ENCODE data around the gene MED16.
A peak's percentile ranks its signal among the peaks of the same experiment; 100 is the strongest.
"Not testable (repeated sequence)": the region's sequence is repeated elsewhere in the genome, so short reads cannot be mapped to it uniquely, and the experiment has no call there.

Gene MED16

DNA sequence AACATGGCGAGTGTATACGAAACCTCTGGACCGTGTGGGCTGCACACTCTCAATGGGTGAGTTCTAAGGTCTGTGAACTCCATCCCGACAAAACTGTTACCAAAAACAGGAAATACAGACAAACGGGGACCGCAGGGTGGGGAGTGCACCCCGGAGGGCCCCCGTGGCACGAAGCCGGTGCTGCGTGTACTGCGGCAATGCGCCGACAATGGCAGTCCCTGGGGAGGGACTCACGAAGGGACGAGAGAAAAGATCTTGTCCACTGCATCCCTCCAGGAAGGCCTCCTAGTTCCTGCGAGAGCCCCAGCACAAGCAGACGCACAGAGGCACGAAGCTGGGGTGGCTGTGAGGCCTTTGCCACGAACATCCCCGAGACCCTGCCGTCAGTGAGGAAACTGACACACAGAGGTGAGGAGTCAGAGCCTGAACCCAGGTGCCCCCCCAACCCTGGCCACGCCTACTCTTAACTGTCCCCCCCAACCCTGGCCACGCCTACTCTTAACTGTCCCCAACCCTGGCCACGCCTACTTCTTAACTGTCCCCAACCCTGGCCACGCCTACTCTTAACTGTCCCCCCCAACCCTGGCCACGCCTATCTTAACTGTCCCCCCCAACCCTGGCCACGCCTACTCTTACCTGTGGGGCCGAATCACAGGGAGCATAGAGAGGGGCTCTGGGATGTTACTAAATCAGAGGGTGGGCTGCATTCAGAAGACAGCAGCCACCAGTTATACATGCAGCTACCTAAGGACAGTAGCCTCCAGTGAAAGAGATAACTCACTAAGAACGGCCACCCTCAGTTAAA is 4.2 kb downstream of the MED16 start:
- DNase-seq, result no peak

DNA sequence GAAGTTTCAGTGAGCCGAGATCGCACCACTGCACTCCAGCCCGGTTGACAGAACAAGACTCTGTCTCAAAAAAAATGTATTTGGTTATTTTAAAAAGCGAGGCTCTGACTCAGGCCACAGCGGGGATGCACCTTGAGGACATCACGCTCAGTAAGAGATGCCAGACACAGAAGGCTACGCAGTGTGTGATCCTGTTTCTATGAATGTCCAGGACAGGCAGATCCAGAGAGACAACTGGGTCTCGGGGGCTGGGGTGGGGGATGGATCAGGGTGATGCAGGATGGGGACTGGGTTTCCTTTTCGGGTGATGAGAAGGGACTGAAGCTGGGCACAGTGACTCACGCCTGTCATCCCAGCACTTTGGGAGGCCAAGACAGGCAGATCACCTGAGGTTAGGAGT is 5.4 kb downstream of the MED16 start:
- no peak for DNase-seq

DNA sequence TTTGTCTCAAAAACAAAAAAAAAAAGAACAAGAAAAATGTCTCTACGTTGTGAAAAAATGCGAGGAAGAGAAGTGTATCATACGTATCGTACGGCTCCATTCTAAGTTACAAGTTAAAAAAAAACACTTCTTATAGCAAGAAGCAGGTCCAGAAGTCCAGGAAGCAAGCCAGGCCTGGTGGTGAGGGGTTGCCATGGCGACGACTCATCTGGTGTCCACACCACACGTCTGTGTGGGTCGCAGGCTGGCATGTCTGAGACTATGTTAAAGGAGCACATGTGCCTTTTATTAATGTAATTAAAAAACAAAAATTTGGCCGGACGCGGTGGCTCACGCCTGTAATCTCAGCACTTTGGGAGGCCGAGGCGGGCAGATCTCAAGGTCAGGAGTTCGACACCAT is 5.9 kb downstream of the MED16 start:
- no peak for DNase-seq

DNA sequence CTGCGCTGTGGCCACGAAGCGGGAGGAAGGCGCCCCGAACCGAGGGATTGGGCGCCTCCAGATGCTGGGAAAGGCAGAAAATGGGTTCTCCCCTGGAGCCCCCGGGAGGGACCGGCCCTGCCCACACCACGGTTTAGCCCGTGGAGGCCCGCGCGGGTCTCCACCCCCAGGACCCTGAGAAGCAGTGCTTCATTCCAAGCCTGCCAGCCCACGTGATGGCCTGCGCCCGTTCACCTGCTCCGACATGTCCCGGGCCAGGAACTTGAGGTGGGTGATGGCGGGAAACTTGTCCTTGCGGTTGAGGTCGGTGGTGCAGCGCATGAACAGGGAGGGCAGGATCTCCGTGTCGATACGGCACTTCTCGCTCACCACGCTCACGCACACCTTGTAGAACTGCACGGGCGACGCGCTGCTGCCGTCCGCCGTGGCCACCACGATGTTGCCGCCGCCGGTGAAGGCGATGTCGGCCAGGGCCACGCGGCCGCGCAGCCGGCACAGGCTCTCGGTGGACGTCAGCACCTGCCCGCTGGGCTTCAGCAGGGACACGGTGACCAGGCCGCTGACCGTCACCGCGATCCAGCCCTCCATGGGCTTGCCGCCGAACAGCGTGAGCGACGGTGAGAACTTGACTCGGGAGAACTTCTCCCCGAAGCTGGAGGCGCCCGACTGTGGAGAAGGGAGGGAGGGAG is 7.3 kb downstream of the MED16 start:
- no peak for DNase-seq

DNA sequence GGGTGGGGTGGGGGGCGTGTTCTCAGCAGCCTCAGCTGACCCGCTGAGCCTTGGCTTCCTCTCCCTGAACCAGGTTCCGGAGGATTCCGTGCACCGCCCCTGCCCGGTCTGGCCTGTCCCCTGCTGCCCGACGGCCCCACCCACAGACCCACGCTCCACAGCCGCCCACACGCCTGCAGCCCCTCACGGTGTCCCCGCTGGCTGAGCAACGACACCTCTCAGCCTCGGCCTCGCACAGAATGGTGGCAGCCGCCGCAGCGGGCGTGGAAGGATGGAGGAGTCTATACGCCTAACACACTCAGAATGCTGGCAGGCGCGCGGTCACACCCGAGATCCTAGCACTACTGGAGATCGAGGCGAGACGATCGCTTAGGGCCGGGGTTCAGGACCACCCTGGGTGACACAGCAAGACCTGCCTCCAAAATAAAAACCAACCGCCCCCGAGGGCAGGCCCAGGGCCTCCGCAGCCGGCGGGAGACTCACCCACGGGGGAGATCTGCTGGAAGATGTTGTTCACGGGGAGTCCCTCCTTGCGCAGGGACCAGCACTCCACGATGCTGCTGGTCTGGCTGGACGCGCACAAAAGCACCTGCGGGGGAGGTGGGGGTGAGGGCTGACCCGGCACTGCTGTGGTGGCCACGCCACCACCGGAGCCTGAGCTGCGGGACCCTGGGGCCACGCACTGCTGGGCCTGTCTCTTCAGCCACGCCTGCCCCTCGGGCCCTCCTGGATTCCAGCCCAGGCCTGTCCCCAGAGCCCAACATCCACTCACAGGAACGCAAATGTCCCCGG is 8.4 kb downstream of the MED16 start:
- DNase-seq, result no peak

DNA sequence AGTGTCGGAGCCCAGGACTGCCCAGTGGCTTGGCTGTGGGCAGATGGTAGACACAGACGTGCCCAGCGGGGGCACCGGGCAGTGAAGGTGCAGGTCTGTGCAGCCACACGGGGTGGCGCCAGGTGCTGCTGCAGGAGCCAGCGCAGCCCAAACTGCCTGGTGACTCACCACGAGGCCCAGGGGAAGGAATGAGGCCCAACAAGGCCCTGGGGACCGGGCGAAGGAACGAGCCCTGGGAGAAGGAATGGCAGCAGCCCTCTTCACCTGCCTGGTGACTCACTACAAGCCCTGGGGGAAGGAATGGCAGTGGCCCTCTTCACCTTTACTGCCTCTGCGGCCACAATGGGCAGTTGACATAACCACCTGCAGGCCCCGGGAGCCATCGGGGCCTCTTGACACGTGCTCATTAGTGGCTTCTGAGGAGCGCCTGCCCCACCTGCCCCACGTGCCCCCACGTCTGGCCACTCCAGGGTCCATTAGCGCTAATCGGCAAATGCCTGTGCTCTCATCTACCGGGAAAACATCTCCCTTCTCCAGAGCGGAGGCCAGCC is 9.3 kb downstream of the MED16 start:
- no peak for DNase-seq

DNA sequence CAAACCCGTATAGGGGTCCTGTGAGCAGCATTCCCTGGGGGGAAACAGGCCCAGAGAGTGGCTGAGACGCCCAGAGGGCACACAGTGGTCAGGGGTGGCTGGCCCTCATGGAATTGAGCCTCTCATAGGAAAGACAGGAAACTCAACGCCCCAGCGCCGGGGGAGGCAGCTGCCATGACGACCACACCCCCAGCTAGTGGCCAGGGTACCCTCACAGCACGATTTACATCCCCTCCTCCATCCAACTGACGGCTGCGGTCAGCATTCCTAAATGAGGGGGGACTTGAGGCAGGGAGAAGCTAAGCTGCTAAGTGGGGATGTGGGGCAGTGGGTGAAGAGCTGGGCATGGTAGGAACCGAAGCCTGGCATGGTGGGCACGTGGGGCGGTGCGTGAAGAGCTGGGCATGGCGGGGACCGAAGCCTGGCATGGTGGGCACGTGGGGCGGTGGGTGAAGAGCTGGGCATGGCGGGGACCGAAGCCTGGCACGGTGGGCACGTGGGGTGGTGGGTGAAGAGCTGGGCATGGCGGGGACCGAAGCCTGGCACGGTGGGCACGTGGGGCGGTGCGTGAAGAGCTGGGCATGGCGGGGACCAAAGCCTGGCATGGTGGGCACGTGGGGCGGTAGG is 10.0 kb downstream of the MED16 start:
- no peak for DNase-seq

DNA sequence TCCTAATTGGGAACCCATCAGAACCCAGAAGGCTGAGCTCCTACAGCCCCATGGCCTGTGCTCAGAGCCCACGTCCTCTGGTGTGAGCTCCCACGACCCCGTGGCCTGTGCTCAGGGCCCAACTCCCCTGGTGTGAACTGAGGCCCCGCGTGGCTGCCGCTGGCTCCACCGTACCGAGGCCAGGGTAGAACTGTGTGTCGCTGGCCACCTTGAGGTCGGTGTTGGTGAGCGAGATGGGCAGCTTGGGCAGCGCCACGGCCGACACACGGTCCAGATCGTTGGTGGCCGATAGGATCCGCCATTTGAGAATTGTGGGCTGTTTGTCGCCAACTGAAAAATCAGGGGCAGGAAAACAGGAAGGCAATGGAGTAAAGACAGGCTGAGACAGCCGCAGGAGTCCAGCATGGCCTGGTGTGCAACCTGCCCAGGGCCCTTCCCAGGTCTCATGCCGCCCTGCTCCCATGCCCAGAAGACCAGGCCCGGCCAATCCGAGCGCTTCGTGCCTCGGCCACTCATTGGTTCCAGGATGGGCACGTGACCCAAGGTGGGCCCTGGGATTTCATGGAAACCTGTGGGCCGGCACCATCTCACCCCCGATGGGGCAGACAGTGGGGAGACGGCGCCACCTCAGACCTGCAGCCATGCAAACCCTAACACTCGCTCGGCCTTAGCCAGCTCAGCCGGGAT is 11.5 kb downstream of the MED16 start:
- DNase-seq, result no peak

DNA sequence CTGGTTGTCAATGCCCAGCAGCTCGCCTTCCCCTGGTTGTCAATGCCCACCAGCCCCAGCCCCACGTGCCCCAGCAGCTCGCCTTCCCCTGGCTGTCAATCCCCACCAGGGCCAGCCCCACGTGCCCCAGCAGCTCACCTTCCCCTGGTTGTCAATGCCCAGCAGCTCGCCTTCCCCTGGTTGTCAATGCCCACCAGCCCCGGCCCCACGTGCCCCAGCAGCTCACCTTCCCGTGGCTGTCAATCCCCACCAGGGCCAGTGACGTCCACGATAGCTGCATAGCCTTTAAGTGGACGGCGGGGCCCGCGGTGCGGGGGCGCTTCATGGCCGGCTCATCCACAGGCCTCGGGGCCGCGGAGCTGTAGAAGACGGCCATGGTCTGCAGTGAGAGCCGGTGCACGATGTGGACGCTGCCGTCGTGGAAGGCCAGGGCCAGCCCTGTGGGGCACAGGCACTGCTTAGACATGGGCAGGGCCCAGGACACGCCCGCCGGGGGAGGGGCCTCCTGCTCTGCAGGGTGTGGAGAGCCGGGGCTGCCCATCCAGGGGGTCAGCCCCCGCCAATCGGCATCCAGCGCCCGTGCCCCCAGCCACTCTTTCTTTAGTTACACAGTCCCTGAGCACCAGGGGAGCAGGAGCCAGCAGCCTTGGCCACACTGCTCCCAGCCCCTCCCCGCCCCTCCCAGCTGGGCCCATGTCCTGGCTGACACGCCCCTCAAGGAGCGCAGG is 13.1 kb downstream of the MED16 start:
- DNase-seq, result no peak

DNA sequence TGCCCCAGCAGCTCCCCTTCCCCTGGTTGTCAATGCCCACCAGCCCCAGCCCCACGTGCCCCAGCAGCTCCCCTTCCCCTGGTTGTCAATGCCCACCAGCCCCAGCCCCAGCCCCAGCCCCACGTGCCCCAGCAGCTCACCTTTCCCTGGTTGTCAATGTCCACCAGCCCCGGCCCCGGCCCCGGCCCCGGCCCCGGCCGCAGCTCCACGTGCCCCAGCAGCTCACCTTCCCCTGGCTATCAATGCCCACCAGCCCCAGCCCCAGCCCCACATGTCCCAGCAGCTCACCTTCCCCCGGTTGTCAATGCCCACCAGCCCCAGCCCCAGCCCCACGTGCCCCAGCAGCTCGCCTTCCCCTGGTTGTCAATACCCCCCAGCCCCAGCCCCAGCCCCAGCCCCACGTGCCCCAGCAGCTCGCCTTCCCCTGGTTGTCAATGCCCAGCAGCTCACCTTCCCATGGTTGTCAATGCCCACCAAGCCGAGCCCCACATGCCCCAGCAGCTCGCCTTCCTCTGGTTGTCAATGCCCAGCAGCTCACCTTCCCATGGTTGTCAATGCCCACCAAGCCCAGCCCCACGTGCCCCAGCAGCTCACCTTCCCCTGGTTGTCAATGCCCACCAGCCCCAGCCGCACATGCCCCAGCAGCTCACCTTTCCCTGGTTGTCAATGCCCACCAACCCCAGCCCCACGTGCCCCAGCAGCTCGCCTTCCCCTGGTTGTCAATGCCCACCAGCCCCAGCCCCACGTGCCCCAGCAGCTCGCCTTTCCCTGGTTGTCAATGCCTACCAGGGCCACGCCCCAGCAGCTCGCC is 14.0 kb downstream of the MED16 start:
- DNase-seq, result not testable (repeated sequence)

DNA sequence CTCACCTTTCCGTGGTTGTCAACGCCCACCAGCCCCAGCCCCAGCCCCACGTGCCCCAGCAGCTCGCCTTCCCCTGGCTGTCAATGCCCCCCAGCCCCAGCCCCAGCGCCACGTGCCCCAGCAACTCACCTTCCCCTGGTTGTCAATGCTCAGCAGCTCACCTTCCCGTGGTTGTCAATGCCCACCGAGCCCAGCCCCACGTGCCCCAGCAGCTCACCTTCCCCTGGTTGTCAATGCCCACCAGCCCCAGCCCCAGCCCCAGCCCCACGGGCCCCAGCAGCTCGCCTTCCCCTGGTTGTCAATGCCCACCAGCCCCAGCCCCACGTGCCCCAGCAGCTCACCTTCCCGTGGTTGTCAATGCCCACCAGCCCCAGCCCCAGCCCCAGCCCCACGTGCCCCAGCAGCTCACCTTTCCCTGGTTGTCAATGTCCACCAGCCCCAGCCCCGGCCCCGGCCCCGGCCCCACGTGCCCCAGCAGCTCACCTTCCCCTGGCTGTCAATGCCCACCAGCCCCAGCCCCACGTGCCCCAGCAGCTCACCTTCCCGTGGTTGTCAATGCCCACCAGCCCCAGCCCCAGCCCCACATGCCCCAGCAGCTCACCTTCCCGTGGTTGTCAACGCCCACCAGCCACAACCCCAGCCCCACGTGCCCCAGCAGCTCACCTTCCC is 14.9 kb downstream of the MED16 start:
- not testable (repeated sequence) for DNase-seq

DNA sequence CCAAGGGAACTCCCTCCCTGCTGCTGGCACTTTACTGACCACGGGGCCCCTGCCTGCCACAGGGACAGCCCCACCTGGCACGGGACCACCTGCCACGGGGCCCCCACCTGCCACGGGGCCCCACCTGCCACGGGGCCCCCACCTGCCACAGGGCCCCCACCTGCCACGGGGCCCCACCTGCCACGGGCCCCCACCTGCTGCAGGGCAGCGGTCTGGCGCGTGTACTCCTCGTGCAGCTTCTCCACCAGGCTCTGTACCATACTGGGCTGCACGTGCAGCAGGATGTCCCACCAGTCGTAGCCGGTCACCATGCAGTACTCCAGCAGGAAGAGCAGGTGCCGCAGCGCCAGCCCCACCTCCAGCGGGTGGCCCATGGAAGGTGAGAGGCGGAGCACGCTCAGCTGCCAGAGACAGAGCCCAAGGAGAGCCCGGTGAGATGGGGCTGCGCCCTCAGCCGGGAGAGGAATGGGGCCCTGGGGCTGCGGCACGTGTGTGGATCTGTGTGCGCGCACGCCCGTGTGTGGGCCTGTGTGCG is 16.1 kb downstream of the MED16 start:
- no peak for DNase-seq

DNA sequence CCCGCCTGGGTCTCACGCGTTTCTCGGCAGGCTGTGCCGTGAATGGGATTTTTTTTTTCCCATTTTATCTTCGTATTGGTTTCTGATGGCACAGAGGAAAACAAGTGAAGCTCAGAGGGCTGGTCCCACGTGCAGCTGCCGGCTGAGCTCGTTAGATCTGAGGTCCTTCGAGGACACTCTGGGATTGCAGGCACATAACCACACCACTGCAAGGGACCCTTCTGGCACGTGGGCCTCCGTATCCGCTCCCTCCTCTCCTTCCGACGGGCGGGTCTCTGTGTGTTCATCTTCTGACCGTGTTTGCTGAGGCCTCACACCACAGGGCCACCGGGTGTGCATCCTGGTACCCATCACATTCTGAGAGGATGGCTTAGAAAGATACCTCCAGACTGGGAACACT is 16.9 kb downstream of the MED16 start:
- DNase-seq, result no peak

DNA sequence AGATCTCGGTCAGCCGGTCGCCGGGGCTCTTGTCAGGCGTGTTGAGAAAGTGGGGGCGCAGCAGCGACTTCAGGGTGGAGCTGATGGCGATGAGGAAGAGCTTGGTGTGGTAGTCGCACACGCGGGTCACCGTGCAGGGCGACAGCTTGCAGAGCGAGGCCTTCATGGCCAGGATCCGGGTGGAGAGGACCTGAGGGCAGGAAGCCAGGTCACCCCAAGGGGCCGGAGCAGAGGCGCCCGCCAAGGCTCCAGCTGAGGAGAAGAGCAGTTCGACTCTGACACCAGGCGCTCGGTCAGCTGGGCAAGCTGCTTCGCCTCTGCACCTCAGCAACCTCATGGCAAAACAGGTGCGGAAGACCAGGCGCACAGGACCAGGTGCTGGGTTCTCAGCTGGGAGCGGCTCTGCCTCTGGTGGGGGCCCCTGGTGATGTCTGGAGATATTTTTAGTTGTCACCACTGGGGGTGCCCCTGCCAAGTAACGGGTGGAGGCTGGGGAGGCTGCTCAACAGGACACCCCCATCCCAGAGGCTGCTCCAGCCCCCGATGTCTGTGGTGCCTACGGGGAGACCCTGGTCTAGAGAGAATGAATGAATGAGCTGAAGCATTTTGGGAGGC is 17.6 kb downstream of the MED16 start:
- no peak for DNase-seq

DNA sequence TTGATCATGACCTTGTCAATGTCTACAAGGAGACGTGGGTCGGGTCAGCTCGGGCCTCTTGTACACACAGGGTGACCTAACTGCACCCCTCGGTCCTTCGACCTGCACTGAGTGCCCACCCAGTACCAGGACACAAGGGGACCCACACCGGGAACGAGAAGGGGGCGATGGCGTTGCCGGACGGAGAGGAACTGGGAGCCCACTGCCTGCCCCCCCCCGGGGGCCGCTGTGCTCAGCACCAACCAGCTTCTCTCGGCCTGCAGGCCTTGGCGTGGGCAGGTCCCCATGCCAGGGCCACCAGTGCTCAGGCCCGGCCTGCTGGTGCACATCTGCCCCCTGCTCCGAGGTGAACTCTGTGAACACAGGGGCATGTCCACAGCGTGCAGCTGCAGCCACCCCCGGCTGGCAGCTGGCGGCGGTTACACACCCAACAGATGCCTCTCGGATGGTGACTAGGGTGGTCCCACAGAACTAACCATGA is 19.4 kb downstream of the MED16 start:
- DNase-seq, result no peak

DNA sequence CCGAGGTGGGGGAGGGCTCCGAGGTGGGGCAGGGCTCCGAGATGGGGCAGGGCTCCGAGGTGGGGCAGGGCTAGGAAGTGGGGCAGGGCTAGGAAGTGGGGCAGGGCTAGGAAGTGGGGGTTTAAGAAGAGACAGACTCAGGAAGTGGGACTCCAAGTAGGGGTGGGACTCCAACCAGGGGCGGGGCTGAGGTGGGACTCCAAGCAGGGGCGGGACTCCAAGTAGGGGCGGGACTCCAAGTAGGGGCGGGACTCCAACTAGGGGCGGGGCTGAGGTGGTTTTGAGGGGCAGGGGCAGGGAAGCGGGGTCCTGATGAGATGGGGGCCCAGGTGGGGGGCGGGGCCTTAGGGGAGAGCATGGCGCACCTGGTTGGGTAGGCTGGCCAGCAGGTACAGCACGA is 19.9 kb downstream of the MED16 start:
- peak; percentile 73 for DNase-seq

DNA sequence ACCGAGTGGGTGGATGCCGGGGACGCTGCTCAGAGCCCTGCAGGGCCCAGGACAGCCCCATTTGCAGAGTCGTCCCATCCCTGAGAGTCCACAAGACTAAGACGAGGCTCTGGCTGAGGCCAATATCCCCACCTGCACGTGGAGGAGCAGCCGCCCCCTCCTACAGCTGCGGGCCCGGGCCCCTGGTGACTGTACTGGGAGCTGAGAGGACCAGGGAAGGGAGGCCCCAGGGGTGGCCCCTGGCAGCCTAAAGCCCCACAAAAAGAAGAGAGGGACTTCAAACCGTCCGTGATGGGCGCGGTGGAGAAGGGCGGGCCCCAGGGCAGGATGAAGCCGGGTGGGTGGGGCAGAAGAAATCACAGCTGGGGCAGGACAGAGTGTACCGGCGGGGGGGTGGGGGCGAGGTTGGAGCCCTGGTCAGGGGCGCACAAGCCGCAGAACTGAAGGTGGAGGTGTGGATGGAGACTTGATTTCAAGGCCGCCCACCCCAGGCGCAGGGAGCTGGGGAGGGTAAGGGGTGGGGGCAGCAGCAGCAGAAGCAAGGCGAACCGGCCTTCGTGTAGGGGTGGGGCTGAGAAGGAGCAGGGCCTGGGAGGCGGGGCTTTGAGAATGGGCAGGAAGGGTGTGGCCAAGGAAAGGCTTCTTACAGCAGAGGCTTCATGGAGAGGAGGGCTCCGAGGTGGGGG is 20.6 kb downstream of the MED16 start:
- peak; percentile 81 for DNase-seq

DNA sequence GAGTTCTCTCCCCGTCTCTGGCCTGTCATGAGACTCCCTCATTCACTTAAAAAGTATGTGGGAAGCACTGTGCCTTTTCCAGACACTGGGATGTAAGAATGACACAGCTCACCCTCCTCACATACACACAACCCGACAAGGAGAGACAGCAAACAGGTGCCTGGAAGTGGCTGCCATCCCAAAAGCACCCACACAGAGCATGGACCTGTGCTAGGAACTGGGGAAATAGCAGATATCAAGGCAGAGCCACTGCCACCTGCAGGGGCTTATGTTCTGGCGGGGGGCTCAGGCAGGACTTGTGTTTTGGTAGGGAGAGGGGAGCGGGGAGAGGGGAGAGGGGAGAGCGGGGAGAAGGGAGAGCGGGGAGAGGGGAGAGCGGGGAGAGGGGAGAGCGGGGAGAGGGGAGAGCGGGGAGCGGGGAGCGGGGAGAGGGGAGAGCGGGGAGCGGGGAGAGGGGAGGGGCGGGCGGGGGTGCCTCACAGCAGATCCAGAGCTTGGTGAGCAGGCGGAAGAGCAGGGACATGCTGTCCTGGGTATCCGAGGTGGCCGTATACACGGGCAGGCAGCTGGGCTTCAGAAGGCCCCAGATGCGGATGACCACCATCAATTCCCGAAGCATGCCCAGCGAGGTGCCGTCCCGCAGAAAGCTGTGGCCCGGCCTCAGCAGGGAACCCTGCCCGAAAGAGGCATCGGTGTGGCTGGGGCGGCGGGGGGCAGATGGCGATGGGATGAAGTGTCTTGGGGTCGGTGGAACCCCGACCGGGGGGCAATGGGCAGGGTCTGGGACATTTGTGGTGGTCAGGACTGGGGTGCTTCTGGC is 21.3 kb downstream of the MED16 start:
- DNase-seq, result no peak
